ENCODE data around the gene SCUBE1. TPM values are rescaled to one million over a fixed set of nuclear protein-coding genes. Genes with fewer than 3 reads are reported as not detected.

Gene SCUBE1
- total and polyA plus RNA-seq, 2 of the 4 experiments (the other 2 are of a cell fraction), result not detected

DNA sequence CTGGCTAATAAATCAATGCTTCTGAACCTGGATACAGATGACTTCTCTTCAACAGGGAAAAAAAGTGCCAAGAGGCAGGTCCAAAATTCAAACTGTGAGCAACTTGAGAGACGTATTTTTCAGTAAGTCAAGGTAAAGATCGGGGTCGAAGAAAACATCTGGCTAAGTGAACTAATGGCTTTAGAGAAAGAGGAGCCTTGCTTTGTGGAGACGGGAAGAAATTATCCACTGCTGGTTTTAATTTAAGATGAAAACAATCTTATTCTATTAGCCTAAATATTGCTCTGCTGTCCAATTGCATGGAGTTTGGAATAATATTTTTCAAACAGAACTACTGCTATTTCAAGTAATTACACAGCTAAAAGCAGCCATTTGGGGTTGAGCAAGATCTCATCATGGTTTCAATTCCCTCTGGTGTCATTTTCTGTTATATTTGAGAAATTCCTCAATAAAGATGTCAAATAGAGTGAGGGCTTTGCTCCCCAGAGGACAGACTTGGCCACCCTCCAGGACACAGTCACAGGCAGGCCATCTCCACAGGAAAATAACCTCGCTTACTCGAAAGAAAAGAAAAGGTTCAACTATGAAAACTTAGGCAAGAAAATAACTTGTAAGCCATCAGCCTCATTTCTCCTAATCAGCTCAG is 29.8 kb downstream of the SCUBE1 start:
- in situ Hi-C loops (cut with MboI; ENCODE audit: low sequenced_read_pairs), result no loop called here
- H3K4me2 ChIP-seq (ENCODE audit: low read depth, low read length), result no peak overlapping the region; the same call in 1 of the 2 replicates
- ATAC-seq (ENCODE audit: low read depth), result no peak

More for the DNA sequence above, 29.8 kb downstream of the SCUBE1 start:
- no peak overlapping the region for H2AFZ ChIP-seq (replicated peaks; ENCODE audit: low read length, poor library complexity)
- H4K8ac ChIP-seq (ENCODE audit: low read depth in 2 of 2, low read length in 2 of 2), result no peak overlapping the region
- dilution Hi-C loops (cut with HindIII; ENCODE audit: low sequenced_read_pairs, unreplicated experiment), result no loop called here
- intact Hi-C loops (cut with micrococcal nuclease), result no loop called here
- no peaks in the 10 kb centered on the region for H3K9me1 ChIP-seq (ENCODE audit: insufficient read depth, low read length)
- H2AK9ac ChIP-seq (replicated peaks; ENCODE audit: low read depth, low read length, poor library complexity), result no peak overlapping the region
- no peak overlapping the region for H2BK20ac ChIP-seq (ENCODE audit: low read depth, low read length)
- H2BK15ac ChIP-seq (ENCODE audit: low read depth, low read length), result no peak overlapping the region
- H3K27ac ChIP-seq (ENCODE audit: insufficient read depth, low read length), result no peak overlapping the region
- 76% methylated on average over 3 of the region's 6 CpGs; no CpG with 5 or more reads in 1 of the 2 experiments for WGBS, 2 experiments (ENCODE audit: extremely low coverage in 2 of 2, insufficient read length in 1 of 2)
- no peak for DNase-seq
- H4K20me1 ChIP-seq (ENCODE audit: insufficient read depth, low read length), result no peaks in the 10 kb centered on the region
- no peak overlapping the region for H3K4ac ChIP-seq (ENCODE audit: low read depth, low read length)
- H3K18ac ChIP-seq (ENCODE audit: low read depth, low read length), result no peak overlapping the region
- BruUV-seq (replicated peaks), result no TSS peak
- no peak overlapping the region for H2BK5ac ChIP-seq (ENCODE audit: low read depth, low read length, poor library complexity, severe bottlenecking)
- CTCF ChIA-PET, result no interaction called here
- TF ChIP-seq MAFK (IDR thresholded peaks at IDR 0.05; ENCODE audit: low read depth, low read length), result no peak
- TF ChIP-seq SMC3 (IDR thresholded peaks at IDR 0.05; ENCODE audit: low read depth, low read length), result no peak
- no peak for TF ChIP-seq FOS (IDR thresholded peaks at IDR 0.05; ENCODE audit: low read depth, low read length)
- no peak for TF ChIP-seq BHLHE40 (IDR thresholded peaks at IDR 0.05; ENCODE audit: low read depth, low read length)
- TF ChIP-seq POLR2A (IDR thresholded peaks at IDR 0.05; ENCODE audit: low read depth, low read length), result no peak
- no peak for TF ChIP-seq RAD21 (IDR thresholded peaks at IDR 0.05; ENCODE audit: low read length)
- no peak for TF ChIP-seq CHD1 (IDR thresholded peaks at IDR 0.05; ENCODE audit: low read depth, low read length)
- no peak for TF ChIP-seq MXI1 (IDR thresholded peaks at IDR 0.05; ENCODE audit: borderline replicate concordance, low read depth, low read length)
- TF ChIP-seq, protein P1, sequence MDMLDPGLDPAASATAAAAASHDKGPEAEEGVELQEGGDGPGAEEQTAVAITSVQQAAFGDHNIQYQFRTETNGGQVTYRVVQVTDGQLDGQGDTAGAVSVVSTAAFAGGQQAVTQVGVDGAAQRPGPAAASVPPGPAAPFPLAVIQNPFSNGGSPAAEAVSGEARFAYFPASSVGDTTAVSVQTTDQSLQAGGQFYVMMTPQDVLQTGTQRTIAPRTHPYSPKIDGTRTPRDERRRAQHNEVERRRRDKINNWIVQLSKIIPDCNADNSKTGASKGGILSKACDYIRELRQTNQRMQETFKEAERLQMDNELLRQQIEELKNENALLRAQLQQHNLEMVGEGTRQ (IDR thresholded peaks at IDR 0.05; ENCODE audit: low read depth, low read length), result no peak
- TF ChIP-seq RFX5 (IDR thresholded peaks at IDR 0.05; ENCODE audit: low read depth, low read length), result no peak
- TF ChIP-seq MAZ (IDR thresholded peaks at IDR 0.05; ENCODE audit: borderline replicate concordance, low read depth, low read length), result no peak
- TF ChIP-seq, protein P2, sequence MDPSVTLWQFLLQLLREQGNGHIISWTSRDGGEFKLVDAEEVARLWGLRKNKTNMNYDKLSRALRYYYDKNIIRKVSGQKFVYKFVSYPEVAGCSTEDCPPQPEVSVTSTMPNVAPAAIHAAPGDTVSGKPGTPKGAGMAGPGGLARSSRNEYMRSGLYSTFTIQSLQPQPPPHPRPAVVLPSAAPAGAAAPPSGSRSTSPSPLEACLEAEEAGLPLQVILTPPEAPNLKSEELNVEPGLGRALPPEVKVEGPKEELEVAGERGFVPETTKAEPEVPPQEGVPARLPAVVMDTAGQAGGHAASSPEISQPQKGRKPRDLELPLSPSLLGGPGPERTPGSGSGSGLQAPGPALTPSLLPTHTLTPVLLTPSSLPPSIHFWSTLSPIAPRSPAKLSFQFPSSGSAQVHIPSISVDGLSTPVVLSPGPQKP (IDR thresholded peaks at IDR 0.05; ENCODE audit: borderline replicate concordance, low read depth, low read length), result no peak
- TF ChIP-seq CEBPB (IDR thresholded peaks at IDR 0.05; ENCODE audit: low read depth, low read length), result no peak
- TF ChIP-seq, protein P3, sequence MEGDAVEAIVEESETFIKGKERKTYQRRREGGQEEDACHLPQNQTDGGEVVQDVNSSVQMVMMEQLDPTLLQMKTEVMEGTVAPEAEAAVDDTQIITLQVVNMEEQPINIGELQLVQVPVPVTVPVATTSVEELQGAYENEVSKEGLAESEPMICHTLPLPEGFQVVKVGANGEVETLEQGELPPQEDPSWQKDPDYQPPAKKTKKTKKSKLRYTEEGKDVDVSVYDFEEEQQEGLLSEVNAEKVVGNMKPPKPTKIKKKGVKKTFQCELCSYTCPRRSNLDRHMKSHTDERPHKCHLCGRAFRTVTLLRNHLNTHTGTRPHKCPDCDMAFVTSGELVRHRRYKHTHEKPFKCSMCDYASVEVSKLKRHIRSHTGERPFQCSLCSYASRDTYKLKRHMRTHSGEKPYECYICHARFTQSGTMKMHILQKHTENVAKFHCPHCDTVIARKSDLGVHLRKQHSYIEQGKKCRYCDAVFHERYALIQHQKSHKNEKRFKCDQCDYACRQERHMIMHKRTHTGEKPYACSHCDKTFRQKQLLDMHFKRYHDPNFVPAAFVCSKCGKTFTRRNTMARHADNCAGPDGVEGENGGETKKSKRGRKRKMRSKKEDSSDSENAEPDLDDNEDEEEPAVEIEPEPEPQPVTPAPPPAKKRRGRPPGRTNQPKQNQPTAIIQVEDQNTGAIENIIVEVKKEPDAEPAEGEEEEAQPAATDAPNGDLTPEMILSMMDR (conservative IDR thresholded peaks at IDR 0.05; ENCODE audit: low read depth, low read length), result no peak
- no peak for TF ChIP-seq NFE2L2 (IDR thresholded peaks at IDR 0.05; ENCODE audit: low read depth, low read length)
- TF ChIP-seq RCOR1 (IDR thresholded peaks at IDR 0.05; ENCODE audit: insufficient replicate concordance, low read length), result no peak
- no peak overlapping the region for H3K56ac ChIP-seq (ENCODE audit: extremely low read depth, insufficient read depth, low read length)
- no peak overlapping the region for H2AK5ac ChIP-seq (ENCODE audit: low read depth, low read length)
- H4K91ac ChIP-seq (ENCODE audit: insufficient read depth, low read depth, low read length), result no peak overlapping the region
- no peak overlapping the region for H4K5ac ChIP-seq (ENCODE audit: low read depth, low read length)
- POLR2A ChIA-PET (ENCODE audit: unreplicated experiment), result no interaction called here
- H3K27me3 ChIP-seq (ENCODE audit: control insufficient read depth, insufficient read depth, low read length), result peaks cover 43% of the 10 kb centered on the region
- no peaks in the 10 kb centered on the region for H3K79me1 ChIP-seq (ENCODE audit: low read depth in 1 of 2, low read length in 2 of 2)
- no peak overlapping the region for H2BK120ac ChIP-seq (ENCODE audit: low read depth, low read length)
- H3K4me3 ChIP-seq (ENCODE audit: insufficient read depth, low read depth, low read length), result no peak overlapping the region
- no peaks in the 10 kb centered on the region for H3K36me3 ChIP-seq (ENCODE audit: control insufficient read depth, insufficient read depth, low read length)
- H3K14ac ChIP-seq (replicated peaks; ENCODE audit: low read depth, low read length), result no peak overlapping the region
- no peak overlapping the region for H3K23ac ChIP-seq (ENCODE audit: low read depth, low read length)
- H3K9ac ChIP-seq (ENCODE audit: low read depth, low read length), result no peak overlapping the region
- no peaks in the 10 kb centered on the region for H3K9me3 ChIP-seq (ENCODE audit: control insufficient read depth, insufficient read depth, low read length)
- no peaks in the 10 kb centered on the region; the same call in 1 of the 2 replicates for H3K4me1 ChIP-seq (ENCODE audit: control insufficient read depth, insufficient read depth, low read length)

All from IMR-90 (cell line).